Uterus (tissue), 2 donors: ENCODE measurements around the gene CYBC1.

Experiments
- POLR2A ChIP-seq, 2 donors: fragments of 450-650 bp; IDR thresholded peaks; one replicate each; pipeline ENCODE4 v1.6.1; 2016; ENCODE audit warnings: antibody characterized with exemption in 2 of 2, mild to moderate bottlenecking in 1 of 2, moderate library complexity in 1 of 2
- TF ChIP-seq, protein P1 (sequence below), 4 experiments: fragments of 200-600 bp in 2 of 4; fragments of 450-650 bp in 2 of 4; sonication (generic) in 2 of 4; IDR thresholded peaks; one replicate each; pipeline ENCODE4 v1.5.1; 2016 to 2019; ENCODE audit warnings: antibody characterized with exemption in 4 of 4, mild to moderate bottlenecking in 2 of 4, moderate library complexity in 1 of 4

DNA sequence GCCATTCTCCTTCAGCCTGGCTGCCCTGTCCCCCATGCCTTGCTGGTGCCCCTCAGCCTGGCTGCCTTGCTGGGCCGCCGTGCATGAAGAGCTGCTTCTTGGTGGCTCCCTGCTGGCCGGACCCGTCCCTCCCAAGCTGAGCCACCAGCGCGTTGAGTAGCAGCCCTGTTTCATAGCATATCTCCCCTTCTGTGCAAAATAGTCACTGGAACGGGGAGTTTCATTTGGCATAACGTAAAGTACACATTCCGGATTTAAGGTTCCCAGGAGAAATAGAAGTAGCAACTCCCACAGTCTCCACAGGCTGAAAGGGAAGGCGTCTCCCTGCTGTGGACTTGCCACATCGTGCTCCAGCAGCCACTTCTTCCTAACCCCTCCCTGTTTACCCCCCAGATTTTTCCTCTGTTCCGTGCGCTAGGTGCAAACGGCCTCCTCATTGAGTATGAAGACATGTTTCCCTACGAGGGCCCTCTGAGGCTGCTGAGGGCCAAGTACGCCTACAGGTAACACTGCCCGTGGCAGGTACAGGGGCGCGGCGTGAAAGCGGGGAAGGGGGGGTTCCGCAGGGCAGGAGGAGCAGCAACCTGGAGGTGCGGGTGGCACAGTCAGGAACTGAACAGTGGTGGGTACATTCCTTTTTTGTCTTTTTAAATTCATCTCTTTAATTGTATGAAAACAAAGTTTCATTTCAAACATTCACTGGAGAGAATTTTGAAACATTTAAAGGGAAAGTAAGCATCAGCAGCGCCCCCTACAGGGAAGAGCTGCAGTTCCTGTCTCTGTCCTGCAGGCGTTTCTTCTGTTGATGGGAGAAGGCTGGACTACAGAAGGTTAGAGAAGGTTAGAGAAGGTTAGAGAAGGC is 26.3 kb downstream of the CYBC1 start:
- TF ChIP-seq POLR2A (IDR thresholded peaks at IDR 0.05) = no peak
- TF ChIP-seq, protein P1, sequence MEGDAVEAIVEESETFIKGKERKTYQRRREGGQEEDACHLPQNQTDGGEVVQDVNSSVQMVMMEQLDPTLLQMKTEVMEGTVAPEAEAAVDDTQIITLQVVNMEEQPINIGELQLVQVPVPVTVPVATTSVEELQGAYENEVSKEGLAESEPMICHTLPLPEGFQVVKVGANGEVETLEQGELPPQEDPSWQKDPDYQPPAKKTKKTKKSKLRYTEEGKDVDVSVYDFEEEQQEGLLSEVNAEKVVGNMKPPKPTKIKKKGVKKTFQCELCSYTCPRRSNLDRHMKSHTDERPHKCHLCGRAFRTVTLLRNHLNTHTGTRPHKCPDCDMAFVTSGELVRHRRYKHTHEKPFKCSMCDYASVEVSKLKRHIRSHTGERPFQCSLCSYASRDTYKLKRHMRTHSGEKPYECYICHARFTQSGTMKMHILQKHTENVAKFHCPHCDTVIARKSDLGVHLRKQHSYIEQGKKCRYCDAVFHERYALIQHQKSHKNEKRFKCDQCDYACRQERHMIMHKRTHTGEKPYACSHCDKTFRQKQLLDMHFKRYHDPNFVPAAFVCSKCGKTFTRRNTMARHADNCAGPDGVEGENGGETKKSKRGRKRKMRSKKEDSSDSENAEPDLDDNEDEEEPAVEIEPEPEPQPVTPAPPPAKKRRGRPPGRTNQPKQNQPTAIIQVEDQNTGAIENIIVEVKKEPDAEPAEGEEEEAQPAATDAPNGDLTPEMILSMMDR (IDR thresholded peaks at IDR 0.05) = peak; percentile 40 to 55 (median 51)
